HG03139 (cell line): ENCODE measurements around the gene ERAP2.
"Not testable (repeated sequence)": the region's sequence is repeated elsewhere in the genome, so short reads cannot be mapped to it uniquely, and the experiment has no call there.

Experiments used
- ATAC-seq: cut with Tn5 transposase; IDR thresholded peaks from one replicate; pipeline ENCODE4 v1.9.1; 2021; ENCODE audit not compliant: unreplicated experiment

ERAP2 gene

DNA sequence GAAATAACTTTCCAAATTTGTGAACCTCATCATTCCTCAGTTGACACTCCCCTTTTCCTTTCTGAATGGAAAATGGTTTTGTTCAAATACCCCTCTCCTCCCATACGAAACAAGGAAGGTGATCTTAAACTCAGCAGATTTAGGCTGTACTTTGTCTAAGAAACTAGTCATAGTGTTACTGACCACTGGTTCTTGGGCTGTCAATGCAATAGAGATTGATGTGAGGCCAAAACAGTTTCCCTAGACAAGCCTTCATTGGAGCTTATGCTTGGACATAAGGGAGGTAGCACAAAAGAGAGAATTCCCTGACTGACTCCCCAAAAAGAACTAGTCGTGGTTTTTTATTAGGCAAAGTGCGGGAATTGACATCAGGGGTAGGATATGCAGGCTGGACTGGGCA is 54.3 kb downstream of the ERAP2 start:
- no peak for ATAC-seq

DNA sequence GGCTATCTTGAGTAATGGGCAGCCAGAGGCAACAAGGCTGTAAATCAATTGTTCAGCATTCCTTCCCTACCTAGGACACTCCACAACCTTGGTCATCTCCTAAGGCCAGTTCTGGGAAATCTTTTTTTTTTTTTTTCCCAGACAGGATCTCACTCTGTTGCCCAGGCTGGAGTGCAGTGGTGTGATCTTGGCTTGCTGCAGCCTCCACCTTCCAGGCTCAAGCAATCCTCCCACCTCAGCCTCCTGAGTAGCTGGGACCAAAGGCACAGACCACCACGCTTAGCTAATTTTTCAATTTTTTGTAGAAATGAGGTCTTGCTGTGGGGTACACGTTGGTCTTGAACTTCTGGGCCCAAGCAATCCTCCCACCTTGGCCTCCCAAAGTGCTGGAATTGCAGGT is 54.7 kb downstream of the ERAP2 start:
- ATAC-seq = not testable (repeated sequence)

DNA sequence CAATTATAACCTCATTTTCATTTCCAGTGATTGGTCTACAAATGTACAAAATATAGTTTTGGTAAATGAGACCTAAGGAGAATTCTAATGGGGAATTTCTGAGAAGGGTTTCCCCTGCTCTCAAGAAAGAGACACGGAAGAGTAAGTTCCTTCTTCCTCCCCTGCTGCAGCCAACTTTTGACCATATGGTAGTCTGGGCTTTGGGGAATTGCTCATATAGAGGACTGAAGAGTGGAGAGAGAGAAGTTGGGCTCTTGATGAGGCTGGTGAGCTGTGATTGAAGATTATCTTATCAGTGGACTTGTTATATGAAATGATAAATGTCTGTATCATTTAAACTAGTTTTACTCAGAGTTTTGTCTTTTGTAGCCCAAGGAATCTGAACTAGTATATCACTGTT is 55.3 kb downstream of the ERAP2 start:
- no peak for ATAC-seq

DNA sequence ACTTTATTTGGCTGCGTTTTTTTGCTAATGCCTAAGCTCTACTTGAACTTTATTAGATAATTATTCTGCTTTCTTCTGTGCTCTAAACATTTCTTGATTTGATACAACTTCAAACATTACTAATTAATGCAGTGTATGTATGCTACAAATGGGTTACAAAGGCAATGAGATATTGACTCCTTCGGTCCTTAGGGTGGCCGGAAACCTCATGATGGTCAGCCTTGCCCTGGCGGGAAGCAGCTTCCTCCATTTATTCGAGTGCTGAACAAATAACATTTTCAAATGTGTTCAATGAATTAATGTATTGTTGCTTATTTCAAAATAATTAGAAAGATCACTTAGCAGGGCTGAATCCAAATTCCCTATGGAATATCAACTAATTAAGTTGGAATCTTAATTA is 55.7 kb downstream of the ERAP2 start:
- no peak for ATAC-seq

DNA sequence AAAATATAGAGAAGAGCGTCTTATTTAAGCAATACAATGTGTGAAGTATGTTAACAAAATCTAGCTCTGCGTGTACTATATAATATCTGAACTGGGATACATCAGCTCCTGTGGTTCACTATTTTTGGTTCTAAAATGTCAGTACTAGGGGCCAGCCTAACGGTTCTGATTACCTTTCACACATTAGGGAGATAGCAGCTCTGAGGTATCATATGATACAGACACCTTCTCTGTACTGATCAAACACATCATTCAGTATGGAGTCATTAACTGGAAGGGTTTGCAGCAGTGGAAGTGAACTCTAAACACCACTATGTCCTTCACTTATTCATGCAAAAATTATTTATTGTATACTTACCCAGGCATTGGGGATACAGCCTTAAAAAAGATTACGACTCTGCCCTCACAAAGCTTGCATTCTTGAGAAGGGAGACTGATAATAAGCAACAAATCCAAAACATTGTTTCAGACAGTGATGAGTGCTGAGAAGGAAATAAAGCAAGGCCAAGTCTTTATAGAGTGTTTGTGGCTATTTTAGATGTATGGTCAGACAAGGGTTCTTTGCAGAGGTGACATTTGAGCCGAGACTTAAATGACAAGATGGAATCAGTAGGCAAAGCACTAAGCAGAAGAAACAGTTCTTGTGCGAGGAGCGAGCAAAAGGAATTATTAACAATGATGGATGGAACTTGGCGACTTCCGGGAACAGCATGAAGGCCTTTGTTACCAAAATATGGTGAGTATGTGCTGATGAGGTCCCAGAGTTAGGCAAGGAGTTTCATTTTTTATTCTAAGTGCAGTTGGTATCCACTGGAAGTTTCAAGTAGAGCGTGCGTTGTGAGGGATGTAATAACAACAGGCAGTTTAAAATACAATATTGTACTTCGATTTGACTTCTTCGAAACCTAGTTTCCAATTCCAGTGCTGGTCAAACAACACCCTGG is 57.7 kb downstream of the ERAP2 start:
- ATAC-seq = no peak

DNA sequence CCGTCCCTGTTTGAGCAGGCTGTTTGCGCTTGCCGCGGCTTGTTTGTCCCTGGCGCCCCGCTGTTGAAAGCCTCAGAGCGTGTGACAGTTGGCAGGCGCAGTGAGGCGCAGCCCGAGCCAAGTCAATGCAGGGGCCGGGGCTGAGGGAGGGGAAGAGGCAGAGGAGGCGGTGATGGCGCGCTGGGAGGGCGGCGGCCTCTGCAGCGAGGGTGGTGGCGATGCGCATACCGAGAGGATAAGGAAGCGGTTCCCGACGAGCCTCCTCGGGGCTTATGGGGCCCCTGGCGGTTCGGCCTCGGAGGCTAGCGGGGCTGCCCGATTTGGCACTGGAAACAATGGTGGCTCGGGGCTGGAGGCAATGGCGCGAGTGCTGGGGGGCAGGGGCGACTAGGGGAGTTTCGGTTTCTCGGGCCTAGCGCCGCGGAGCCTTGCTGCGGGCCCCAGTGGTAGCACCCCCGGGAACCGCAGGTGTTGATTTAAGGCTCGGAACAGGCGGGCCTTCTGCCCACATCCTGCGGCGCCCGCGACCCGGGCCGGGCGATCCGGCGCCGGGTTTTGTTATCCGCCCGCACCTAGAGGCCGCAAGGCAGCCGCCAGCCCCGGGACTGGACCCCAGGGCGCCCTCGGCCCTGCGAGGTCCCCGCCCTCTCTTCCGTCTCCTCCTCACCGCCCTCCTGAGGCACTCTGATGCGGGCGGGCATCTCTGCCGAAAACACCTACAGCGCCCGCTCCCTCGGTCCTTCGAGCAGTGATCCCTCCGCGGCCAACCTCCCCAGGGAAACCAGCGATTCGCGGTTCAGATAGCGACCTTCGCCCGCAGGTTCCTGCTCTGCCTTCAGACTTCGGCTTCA is 58.6 kb downstream of the ERAP2 start:
- ATAC-seq = peak; percentile 53

DNA sequence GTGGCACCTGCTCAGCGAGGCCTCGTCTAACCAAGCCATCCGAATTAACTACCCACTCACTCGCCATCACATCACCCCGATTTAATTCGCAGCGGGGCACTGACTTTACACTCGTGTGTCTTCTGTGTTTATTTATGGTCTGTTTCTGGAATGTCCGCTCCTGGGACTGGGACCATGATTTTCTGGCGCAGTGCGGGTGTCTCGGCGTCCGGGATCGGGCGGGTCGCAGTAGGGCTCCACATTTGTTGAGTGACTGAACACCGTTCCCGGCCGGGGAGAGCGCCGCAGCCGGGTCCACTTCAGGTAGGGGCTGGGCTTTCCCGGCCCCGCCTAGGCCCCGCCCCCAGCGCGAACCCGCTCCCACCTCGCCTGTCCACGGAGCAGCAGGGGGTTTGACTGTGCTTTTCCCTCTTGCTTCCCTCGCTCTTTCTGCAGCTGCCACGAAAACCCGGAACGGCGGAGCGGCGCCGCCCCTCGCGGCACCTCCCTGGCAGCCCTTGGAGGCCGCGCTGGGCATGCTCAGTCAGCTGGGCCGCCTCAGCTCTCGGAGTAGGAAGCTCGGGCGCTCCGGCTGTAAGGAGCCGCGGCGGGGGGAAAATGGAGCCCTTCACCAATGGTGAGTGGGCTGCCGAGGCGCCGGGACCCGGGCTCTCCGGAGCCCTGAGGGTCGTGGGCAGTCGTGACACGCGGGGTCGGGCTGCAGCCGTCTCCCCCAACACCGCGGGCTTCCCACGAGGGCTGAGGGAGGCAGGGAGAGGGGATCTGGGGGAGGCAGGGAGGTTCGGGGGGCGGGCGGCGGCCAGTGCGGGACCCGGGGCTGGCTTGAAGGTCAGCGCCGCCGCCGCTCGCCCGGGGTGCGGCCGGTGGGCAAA is 59.5 kb downstream of the ERAP2 start, which contains the start of gene LNPEP:
Gene LNPEP (plus strand): TSS at position 522 of the 872 bp plus-strand sequence. CDS start 76 bp downstream, at position 598.
- ATAC-seq = peak; percentile 43

DNA sequence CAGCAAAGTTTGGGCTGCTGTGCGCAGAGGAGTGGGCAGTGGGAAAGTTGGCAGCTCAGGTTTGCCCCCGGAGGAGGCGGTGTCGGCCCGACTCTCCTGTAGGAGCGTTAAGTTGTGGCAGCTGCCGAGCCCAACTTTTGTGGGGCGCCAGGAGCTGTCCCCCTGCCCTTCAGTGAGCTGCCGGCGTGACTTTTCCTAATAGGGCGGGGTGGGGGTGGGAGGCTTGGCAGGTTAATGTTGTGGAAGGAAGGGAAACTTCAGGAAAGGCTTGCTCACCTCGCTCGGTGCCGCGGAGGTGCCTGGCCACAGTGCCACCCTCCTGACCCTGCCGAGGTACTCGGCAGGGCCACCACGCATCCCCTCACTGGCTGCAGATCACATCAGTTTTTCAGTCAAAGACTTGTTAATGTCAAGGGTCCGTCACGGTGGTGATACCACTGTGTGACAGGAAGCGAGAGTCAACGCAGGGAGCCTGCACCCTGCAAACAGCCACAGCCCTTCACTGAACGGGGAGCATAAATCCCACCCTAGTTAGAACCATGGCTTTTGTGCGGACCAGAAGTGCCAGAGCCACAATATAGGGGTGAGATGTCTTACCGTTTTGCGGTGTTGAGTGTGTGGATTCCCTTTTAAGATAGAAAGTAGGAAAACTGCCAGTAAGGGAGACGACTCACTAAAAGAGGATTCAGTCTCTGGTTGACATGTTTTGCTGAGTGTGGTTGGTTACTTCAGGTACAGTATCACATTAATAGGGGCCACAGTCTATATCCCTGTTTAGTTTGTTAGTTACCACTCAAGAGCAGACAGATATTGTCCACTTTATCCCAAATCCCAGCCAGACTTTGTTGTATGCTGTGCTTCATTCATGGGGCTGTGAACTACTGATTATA is 60.4 kb downstream of the ERAP2 start:
- ATAC-seq = peak; percentile 27

DNA sequence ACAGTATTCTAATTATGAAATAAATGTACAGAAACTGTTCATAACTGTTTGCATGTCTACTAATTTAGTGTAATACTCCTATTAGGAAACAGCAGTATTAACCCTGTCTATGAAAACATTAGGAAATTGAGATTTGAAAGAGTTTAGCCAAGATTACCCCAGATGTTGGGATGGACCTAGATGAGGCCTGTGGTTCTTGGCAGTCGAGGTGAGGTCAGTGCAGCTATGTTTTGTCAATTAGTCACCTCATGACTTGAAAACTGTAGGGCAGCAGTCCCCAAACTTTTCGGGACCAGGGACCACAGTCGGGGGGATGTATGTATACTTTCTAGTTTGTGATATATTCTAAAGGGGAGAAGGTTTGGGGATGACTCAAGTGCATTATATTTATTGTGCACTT is 64.3 kb downstream of the ERAP2 start:
- ATAC-seq = no peak

DNA sequence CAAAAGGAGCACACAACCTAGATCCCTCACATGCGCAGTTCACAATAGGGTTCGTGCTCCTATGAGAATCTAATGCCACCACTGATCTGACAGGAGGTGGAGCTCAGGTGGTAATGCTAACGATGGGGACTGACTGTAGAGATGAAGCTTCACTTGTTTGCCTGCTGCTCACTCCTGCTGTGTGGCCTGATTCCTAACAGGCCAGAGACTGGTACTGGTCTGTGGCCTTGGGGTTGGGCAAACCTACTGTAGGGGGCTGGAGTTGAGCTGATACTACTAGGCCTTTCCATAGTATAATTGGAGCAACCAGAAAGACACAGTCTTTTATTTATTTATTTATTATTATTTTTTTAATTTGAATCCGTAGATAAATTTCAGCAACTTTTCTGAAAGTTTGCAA is 64.8 kb downstream of the ERAP2 start:
- no peak for ATAC-seq

DNA sequence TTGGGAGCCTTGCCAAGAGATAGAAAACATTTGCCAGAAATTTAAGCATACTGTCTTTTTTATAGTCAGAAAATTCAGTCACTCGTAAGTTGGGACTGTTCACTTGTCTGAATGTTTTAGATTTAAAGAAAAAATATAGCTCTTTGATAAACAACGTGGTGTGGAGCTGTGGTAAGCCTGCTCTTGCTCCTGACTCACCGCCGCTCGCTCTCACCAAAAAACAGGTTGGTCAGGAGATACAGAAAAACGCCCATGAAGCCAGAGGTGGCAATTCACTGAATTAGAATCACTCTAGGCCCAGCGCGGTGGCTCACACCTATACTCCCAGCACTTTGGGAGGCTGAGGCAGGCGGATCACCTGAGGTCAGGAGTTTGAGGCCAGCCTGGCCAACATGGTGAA is 65.8 kb downstream of the ERAP2 start:
- no peak for ATAC-seq

DNA sequence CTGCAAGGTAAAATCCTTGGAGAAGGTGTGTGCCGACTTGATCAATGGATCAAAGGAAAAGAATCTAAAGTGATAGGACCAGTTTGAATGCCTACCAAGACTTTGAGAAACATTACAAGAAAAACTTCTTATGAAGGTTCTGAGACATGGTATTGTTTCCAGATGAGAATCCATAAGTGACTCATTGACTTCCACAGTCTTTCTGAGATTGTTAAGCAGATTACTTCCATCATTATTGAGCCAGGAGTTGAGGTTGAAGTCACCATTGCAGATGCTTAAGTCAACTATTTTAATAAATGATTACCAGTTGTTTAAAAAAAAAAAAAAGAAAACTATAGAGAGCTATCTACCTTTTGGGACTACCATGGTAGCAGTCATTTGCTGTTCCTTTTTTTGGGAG is 66.6 kb downstream of the ERAP2 start:
- ATAC-seq = no peak

DNA sequence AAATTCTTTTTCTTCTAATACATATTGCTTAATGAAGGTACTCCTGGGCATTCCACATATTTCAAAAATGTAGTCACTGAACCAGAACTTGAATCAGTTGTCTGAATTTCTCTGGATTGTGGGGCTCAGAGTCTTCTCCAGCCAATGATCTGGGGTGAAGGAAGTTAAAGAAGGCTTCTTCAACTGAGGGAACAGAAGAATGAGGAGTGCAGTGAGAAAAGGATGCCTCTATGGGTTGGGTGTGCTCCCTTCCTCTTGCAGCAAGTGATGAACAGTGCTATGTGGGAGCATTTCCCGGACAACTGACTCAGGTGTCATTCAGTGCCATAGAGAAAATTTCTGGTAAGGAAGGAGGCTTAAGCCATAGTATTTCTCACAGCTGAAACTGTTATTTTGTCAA is 67.5 kb downstream of the ERAP2 start:
- ATAC-seq = no peak

DNA sequence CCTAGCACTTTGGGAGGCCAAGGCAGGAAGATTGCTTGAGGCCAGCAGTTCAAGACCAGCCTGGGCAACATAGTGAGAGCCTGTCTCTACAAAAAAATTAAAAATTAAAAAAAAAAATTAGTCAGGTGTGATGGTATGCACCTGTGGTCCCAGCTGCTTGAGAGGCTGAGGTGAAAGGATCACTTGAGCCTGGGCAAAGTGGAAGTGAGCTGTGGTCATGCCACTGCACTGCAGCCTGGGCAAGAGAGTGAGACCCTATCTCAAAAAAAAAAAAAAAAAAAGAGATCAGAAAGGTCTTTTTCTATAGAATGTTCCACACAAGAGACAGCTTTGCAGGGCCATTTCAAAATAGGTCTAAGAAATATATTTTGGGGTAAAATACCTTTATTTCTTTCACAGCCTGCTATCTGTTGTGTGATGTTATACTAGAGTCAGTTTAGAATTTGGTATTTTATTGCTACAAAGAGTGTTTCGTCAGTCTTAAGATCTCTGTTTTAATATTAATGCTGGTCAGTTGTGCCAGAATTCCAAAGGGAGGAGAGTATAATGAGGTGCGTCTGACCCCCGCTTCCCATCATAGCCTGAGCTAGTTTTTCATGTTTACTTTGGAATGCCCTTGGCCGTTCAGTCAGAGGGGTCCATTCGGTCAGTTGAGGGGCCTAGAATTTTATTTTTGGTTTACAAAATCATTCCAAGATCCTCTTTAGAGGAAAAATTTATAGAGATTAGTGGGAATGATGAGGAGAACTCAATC is 69.0 kb downstream of the ERAP2 start:
- no peak for ATAC-seq

DNA sequence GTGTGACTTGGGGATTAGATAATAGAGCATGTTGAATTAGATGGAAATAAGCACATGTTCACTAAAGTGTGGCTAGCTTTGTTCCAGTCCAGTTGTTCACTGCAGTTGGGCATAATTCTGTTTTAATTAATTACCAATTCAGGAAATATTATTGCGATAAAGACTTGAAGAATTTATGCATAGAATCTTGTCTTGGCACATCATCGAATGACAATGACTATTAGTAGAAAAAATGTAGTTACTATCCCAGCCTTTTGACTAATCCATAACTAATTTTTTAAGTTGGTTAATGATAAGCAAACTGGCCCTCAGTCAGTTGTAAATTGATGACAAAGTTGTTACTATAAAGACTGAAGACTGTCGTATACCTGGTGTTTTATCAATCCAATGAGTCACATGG is 70.1 kb downstream of the ERAP2 start:
- ATAC-seq = no peak

DNA sequence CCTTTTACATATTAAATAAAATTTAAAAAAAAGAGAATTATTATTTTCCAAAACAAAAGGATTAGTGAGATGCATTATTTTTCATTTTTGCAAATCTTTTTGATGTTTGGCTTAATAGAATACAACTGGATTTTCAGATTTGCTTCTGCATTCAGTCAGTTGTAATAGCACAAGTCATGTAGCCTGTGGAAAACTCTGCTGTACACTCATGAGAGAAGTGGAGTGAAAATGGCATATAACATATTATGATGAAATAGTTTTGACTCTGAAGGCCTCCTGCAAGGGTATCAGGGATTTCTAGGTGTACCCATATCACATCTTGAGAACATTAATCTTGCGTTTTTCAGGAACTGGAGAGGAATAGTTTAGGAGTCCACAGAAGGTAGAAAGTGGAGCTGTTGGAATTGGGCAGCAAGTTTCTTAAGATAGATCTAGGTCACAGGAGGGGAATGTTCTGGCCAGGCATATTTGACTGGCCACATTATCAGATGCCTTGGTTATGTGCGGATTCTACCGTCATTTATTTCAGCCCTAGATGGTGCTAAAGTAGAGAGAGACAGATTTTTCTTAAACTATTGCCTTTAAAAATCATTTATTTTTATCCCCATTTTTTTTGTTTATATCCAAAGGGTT is 75.9 kb downstream of the ERAP2 start:
- no peak for ATAC-seq

DNA sequence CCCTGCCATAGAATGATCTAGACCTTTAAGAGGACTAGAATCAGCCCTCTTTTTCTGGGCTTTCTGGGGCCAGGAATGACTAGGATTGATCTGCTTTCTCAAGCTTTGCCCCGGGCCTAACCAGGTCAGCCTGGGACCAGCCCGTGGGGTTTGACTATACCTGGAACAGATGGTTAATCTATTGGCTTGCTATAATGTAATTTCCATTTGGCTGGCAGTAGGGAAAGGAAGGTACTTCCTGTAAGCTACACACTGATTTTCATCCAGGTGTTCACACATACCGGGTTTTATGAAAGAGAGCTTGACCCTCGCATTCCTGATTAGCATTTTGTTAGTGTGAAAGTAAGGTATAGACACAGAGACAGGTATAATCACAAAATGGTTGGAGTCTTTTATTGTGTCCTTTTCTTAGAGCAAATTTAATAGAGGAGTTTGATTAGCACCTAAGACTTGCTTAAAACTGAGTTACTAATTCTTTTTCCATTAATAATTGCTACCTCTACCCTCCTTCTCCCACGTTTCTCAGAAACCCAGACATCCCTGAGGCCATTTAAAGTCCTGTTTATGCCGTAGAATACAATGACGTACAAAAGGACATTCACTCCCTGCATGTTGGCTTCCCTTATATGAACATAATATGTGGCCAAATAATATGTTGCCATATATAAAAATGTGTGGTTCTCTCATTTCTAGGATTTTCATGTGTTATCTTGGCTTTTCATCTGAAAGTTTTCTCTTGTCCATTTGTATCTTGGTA is 76.9 kb downstream of the ERAP2 start:
- no peak for ATAC-seq
